Measurements from ENCODE around the gene INMT.

GRCh38 chr7:30730097-30730496 lies 21.8 kb upstream of the INMT start:
- no peak for TF ChIP-seq CTCF (IDR thresholded peaks at IDR 0.05)
- TF ChIP-seq POLR2A (IDR thresholded peaks at IDR 0.05) = no peak

All from body of pancreas (tissue), 4 donors.